HUES48 (cell line): ENCODE results near the gene ACTR5.

Experiments
- H3K27ac ChIP-seq: one replicate; pipeline ENCODE4 v1.7.0; 2013; ENCODE audit warnings: low read depth, low read length, inconsistent platforms
- H3K27me3 ChIP-seq: 2 replicates; pipeline ENCODE4 v1.6.1; 2013; ENCODE audit warnings: mild to moderate bottlenecking, low read length; ENCODE audit not compliant: control insufficient read depth, insufficient read depth
- H3K36me3 ChIP-seq: 2 replicates; pipeline ENCODE4 v1.6.1; 2013; ENCODE audit warnings: low read length; ENCODE audit not compliant: control insufficient read depth, insufficient read depth
- H3K4me1 ChIP-seq: 2 replicates; pipeline ENCODE4 v1.6.1; 2013; ENCODE audit warnings: mild to moderate bottlenecking, low read length; ENCODE audit not compliant: control insufficient read depth, insufficient read depth
- H3K4me3 ChIP-seq: 2 replicates; pipeline ENCODE4 v1.5.1; 2013; ENCODE audit warnings: mild to moderate bottlenecking, low read depth, low read length
- H3K9ac ChIP-seq: 2 replicates; pipeline ENCODE4 v1.6.1; 2013; ENCODE audit warnings: mild to moderate bottlenecking, low read depth, low read length, moderate library complexity
- H3K9me3 ChIP-seq: 2 replicates; pipeline ENCODE4 v1.6.1; 2013; ENCODE audit warnings: low read length; ENCODE audit not compliant: control insufficient read depth, insufficient read depth

ACTR5 gene

DNA sequence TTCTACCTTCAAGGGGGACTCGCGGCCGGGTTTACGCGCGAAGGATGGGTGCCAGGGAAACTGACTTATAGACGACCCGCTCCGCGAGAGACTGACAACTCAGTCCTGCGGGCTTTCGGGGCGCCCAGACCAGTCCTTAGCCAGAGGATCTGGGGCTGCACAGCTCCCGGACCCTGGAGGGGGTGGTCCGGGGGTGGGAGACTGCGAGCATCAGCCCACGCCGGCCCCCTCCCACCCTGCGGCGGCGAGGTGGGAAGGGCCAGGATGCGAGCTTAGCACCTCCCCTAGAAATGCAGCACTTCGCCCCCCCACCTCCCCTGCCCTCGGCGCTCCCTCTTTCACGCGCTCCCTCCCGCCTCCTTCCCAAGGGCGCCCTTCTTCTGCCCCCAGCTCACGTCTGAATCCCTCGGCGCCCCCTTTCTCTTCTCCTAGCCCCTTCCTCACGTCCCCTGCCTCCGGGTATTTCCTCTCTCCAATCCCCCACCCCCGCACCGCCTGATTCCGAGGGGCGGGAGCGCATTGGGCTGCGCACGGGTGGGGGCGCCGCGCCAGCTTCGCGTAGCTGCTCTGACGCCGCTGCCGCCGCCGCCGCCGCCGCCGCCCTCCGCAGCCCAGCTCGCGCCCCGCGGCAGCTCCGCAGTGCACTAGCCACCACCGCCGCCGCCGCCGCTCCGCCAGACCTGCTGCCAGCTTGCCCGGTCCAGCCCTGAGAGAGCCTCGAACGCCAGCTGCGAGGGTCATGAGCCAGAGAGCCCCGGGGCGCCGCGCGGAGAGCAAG is 24.2 kb upstream of the ACTR5 start, which contains the start of gene SLC32A1:
Gene SLC32A1, plus strand, starts transcription at position 639 of the 778 bp plus-strand sequence. CDS start 239 bp downstream, outside the sequence.
- no peak within 1 kb of the TSS for H3K9ac ChIP-seq
- peak within 1 kb of the TSS; percentile 46 for H3K4me3 ChIP-seq
- peaks cover 100% of the 10 kb centered on the region for H3K27me3 ChIP-seq
- peaks cover 35% of the 10 kb centered on the region for H3K4me1 ChIP-seq
- no peaks in the 10 kb centered on the region for H3K9me3 ChIP-seq
- H3K36me3 ChIP-seq: no peaks in the 10 kb centered on the region
- H3K27ac ChIP-seq: no peak within 1 kb of the TSS

- Histone ChIP-seq H3K4me1 (peaks cover 40% of the 10 kb centered on the region), H3K27ac (no peak overlapping the region), H3K4me3 (peak overlapping the region; percentile 43), H3K9ac (no peak overlapping the region), H3K9me3 (no peaks in the 10 kb centered on the region), H3K36me3 (no peaks in the 10 kb centered on the region), H3K27me3 (peaks cover 100% of the 10 kb centered on the region)
These were observed 23.6 kb upstream of the ACTR5 start for GRCh38 chr20:38724626-38725147.

DNA sequence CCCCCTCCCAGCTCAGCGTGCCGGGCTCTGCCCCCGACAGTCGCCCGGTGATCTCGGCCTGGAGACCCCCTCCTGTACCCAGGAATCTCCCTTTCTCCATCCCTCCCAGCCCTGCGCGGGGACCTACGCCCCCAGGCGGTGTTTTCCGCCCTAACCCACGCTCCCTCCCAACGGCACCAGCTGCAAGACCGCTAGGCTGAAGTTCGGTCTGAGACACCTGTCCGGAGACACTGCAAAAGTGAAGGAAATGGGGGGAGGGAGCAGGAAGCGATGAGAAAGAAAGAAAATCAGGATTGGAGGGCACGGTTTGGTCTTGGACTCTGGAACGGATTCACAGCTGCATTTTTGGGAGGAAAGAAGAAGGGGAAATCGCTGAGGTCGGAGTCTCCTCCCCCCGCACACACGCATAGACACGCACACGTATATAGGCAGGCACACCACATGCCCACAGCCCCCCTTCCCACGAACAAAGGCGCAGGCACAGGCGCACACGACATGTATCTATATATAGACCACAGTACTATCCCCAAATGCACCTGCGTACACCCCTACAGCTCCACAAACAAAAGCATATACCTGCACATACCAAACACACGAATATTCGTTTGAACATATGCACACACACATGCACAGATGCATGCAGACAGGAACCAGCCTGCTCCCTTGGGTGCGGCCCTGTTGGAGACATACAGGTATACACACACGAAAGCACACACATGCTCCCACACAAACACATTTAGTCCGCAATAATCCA is 22.9 kb upstream of the ACTR5 start:
- peak overlapping the region; percentile 43 for H3K4me3 ChIP-seq
- H3K9me3 ChIP-seq: no peaks in the 10 kb centered on the region
- H3K36me3 ChIP-seq: no peaks in the 10 kb centered on the region
- H3K4me1 ChIP-seq: peaks cover 46% of the 10 kb centered on the region
- H3K27me3 ChIP-seq: peaks cover 100% of the 10 kb centered on the region
- no peak overlapping the region for H3K9ac ChIP-seq
- no peak overlapping the region for H3K27ac ChIP-seq

DNA sequence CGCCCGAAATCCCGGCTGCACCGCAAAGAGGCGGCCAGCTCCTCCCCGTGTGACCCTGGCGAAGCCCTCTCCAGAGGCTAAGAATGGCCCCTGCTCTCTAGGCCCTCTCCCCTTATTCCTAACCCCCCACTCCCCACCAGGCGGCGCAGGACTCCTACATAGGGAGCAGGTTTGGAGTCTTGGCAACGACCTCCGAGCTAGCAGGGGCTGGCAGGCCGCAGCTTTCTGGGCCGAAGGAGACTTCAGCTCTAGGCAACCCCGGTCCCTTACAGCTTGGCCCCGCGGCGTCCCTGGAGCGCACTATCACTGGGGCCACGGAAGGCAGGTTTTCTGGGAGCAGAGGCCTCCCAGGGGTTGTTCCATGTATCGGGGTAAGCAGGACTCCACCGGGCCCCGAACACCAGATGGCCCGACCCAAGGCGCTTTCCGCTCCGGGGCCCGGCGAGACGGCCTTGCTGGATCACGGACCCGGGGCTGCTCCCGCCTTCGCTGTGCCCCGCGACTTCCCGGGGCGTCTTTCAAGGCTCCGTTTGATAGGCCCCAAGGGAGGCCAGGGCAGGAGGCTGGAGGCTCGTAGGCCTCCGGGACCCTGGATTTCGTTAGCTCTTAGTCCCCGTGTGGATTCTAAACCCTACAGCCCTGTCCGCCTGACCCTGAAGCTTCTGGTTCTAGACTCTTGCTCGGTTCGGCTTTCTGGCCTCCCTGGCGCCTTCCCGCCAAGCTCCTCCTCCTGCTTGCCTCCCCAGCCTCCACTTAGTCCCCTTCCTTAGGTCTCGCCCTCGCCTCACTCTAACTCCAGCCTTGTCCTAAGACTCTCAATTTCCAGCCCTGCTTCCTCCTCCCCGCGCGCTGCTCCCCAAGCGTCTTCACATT is 22.1 kb upstream of the ACTR5 start:
- Histone ChIP-seq H3K36me3 (no peaks in the 10 kb centered on the region), H3K4me1 (peaks cover 52% of the 10 kb centered on the region), H3K9me3 (no peaks in the 10 kb centered on the region), H3K4me3 (peak overlapping the region; percentile 43; the same call in 1 of the 2 replicates), H3K9ac (no peak overlapping the region), H3K27me3 (peaks cover 100% of the 10 kb centered on the region), H3K27ac (no peak overlapping the region)

DNA sequence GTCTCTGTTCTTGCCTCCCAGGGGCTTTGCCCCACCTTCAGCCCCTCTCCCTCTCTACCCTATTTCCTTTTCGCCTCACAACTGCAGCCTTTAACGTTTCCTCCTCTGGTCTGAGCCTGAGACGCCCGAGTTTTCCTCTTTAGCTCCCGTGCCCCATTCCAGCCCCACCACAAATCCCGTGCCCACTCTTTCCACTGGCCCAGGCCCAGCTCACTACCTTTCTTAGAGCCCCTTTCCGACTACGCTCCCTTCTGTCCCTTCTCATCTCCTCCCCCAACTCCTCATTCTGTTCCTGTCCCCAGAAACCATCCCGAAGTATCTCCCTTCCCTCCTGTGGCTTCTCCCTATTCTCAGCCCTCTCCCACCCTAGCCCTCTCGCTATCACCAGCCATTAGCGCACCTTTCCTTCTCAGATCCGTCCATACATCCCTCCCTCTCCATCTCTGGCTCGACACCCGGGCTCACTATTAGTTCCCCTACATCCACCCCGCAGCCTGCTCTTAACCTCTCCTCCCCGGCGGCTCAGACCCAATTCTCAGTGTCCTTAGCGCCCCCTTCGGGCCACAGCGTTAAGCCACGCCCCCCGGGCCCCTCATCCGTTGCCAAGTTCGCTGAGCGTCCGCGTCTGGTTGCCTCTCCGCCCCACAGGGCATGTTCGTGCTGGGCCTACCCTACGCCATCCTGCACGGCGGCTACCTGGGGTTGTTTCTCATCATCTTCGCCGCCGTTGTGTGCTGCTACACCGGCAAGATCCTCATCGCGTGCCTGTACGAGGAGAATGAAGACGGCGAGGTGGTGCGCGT is 21.3 kb upstream of the ACTR5 start:
- H3K36me3 ChIP-seq: no peaks in the 10 kb centered on the region
- no peaks in the 10 kb centered on the region for H3K9me3 ChIP-seq
- H3K27me3 ChIP-seq: peaks cover 100% of the 10 kb centered on the region
- no peak overlapping the region for H3K9ac ChIP-seq
- no peak overlapping the region for H3K27ac ChIP-seq
- peaks cover 56% of the 10 kb centered on the region for H3K4me1 ChIP-seq
- peak overlapping the region; percentile 56 for H3K4me3 ChIP-seq

DNA sequence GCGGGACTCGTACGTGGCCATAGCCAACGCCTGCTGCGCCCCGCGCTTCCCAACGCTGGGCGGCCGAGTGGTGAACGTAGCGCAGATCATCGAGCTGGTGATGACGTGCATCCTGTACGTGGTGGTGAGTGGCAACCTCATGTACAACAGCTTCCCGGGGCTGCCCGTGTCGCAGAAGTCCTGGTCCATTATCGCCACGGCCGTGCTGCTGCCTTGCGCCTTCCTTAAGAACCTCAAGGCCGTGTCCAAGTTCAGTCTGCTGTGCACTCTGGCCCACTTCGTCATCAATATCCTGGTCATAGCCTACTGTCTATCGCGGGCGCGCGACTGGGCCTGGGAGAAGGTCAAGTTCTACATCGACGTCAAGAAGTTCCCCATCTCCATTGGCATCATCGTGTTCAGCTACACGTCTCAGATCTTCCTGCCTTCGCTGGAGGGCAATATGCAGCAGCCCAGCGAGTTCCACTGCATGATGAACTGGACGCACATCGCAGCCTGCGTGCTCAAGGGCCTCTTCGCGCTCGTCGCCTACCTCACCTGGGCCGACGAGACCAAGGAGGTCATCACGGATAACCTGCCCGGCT is 20.6 kb upstream of the ACTR5 start:
- Histone ChIP-seq H3K36me3 (no peaks in the 10 kb centered on the region), H3K4me3 (peak overlapping the region; percentile 56), H3K27me3 (peaks cover 100% of the 10 kb centered on the region), H3K9me3 (no peaks in the 10 kb centered on the region), H3K9ac (no peak overlapping the region), H3K4me1 (peaks cover 54% of the 10 kb centered on the region), H3K27ac (no peak overlapping the region)

GRCh38 chr20:38728191-38728781 is 20.0 kb upstream of the ACTR5 start:
- Histone ChIP-seq H3K27ac (no peak overlapping the region), H3K27me3 (peaks cover 100% of the 10 kb centered on the region), H3K9ac (no peak overlapping the region), H3K4me3 (peak overlapping the region; percentile 56; the same call in 1 of the 2 replicates), H3K36me3 (no peaks in the 10 kb centered on the region), H3K9me3 (no peaks in the 10 kb centered on the region), H3K4me1 (peaks cover 48% of the 10 kb centered on the region)

GRCh38 chr20:38728911-38729642 is 19.2 kb upstream of the ACTR5 start:
- no peak overlapping the region for H3K9ac ChIP-seq
- H3K9me3 ChIP-seq: no peaks in the 10 kb centered on the region
- no peaks in the 10 kb centered on the region for H3K36me3 ChIP-seq
- H3K27me3 ChIP-seq: peaks cover 100% of the 10 kb centered on the region
- peaks cover 45% of the 10 kb centered on the region for H3K4me1 ChIP-seq
- no peak overlapping the region for H3K27ac ChIP-seq
- peak overlapping the region; percentile 44 for H3K4me3 ChIP-seq

- Histone ChIP-seq H3K27ac (no peak overlapping the region), H3K27me3 (peaks cover 95% of the 10 kb centered on the region), H3K4me1 (peaks cover 42% of the 10 kb centered on the region), H3K36me3 (no peaks in the 10 kb centered on the region), H3K4me3 (peak overlapping the region; percentile 17; the same call in 1 of the 2 replicates), H3K9me3 (no peaks in the 10 kb centered on the region), H3K9ac (no peak overlapping the region)
These were observed 18.5 kb upstream of the ACTR5 start for GRCh38 chr20:38729767-38730166.
